Neural cell (in vitro differentiated cells): ENCODE data around the gene FHIT. TPM values are rescaled to one million over a fixed set of nuclear protein-coding genes. Genes with fewer than 3 reads are reported as not detected.

Source experiments
- H2AFZ ChIP-seq: fragments of 200-600, 300-800 bp; sonication (generic), shearing (Covaris generic); 2 replicates; pipeline ENCODE4 v1.6.0; 2014; ENCODE audit warnings: low read depth, mild to moderate bottlenecking, antibody characterized with exemption, low read length, moderate library complexity
- H3F3A ChIP-seq: fragments of 200-600 bp; shearing (Covaris generic); 2 replicates; pipeline ENCODE4 v1.6.1; 2016; ENCODE audit warnings: mild to moderate bottlenecking, moderate library complexity, mixed read lengths, antibody characterized with exemption, low read length; ENCODE audit not compliant: insufficient read depth, poor library complexity, severe bottlenecking
- H3K27ac ChIP-seq: fragments of 200-600, 300-800 bp; sonication (generic), shearing (Covaris generic); 2 replicates; pipeline ENCODE4 v1.5.1; 2014; ENCODE audit warnings: mild to moderate bottlenecking, low read length, moderate library complexity
- H3K27me3 ChIP-seq: fragments of 300-800, 200-600 bp; sonication (generic), shearing (Covaris generic); 2 replicates; pipeline ENCODE4 v1.6.0; 2014; ENCODE audit warnings: mild to moderate bottlenecking, low read depth, low read length, moderate library complexity; ENCODE audit not compliant: insufficient read depth
- H3K36me3 ChIP-seq: fragments of 300-800, 200-600 bp; sonication (generic), shearing (Covaris generic); 2 replicates; pipeline ENCODE4 v1.5.1; 2014; ENCODE audit warnings: mild to moderate bottlenecking, antibody characterized with exemption, low read length, moderate library complexity; ENCODE audit not compliant: insufficient read depth
- H3K4me2 ChIP-seq: fragments of 300-800, 200-600 bp; sonication (generic), shearing (Covaris generic); 2 replicates; pipeline ENCODE4 v1.6.0; 2014; ENCODE audit warnings: mild to moderate bottlenecking, low read length
- H3K4me3 ChIP-seq: fragments of 300-800, 200-600 bp; sonication (generic), shearing (Covaris generic); 2 replicates; pipeline ENCODE4 v1.5.1; 2014; ENCODE audit warnings: mild to moderate bottlenecking, low read length, moderate library complexity
- H3K79me2 ChIP-seq: fragments of 200-600 bp; shearing (Covaris generic); replicated peaks from 2 replicates; pipeline ENCODE4 v1.6.0; 2014; ENCODE audit warnings: mild to moderate bottlenecking, low read length, moderate library complexity; ENCODE audit not compliant: insufficient read depth
- H3K9ac ChIP-seq: fragments of 300-800, 200-600 bp; sonication (generic), shearing (Covaris generic); 2 replicates; pipeline ENCODE4 v1.6.1; 2016; ENCODE audit warnings: mild to moderate bottlenecking, low read length, mixed read lengths
- H3K9me2 ChIP-seq: fragments of 200-600 bp; shearing (Covaris generic); 2 replicates; pipeline ENCODE4 v1.6.1; 2016; ENCODE audit warnings: mild to moderate bottlenecking, low read length, mixed read lengths; ENCODE audit not compliant: insufficient read depth
- H3K9me3 ChIP-seq: fragments of 200-600, 300-800 bp; sonication (generic), shearing (Covaris generic); 2 replicates; pipeline ENCODE4 v1.6.1; 2016; ENCODE audit warnings: mild to moderate bottlenecking, mixed run types, low read length, moderate library complexity, mixed read lengths
- H4K20me1 ChIP-seq: fragments of 200-600 bp; shearing (Covaris generic); 2 replicates; pipeline ENCODE4 v1.6.1; 2016; ENCODE audit warnings: mild to moderate bottlenecking, mixed run types; ENCODE audit not compliant: insufficient read depth
- EP300 ChIP-seq: fragments of 450-650 bp; conservative IDR thresholded peaks from 2 replicates; pipeline ENCODE4 v1.6.1; 2014; ENCODE audit warnings: antibody characterized with exemption, mild to moderate bottlenecking, moderate library complexity; ENCODE audit not compliant: poor library complexity, severe bottlenecking
- EZH2 ChIP-seq: fragments of 200-600, 300-800 bp; shearing (Covaris generic), sonication (generic); IDR thresholded peaks from 2 replicates; pipeline ENCODE4 v1.6.1; 2014; ENCODE audit warnings: antibody characterized with exemption, low read length, borderline replicate concordance, mild to moderate bottlenecking; ENCODE audit not compliant: insufficient read depth, poor library complexity, severe bottlenecking
- MXI1 ChIP-seq: fragments of 450-650 bp; conservative IDR thresholded peaks from 2 replicates; pipeline ENCODE4 v1.6.1; 2014; ENCODE audit warnings: antibody characterized with exemption, mild to moderate bottlenecking; ENCODE audit not compliant: poor library complexity, severe bottlenecking
- POLR2AphosphoS5 ChIP-seq: IDR thresholded peaks from 2 replicates; pipeline ENCODE4 v1.6.1; 2012
- RAD21 ChIP-seq: fragments of 450-650 bp; conservative IDR thresholded peaks from 2 replicates; pipeline ENCODE4 v1.6.1; 2014; ENCODE audit warnings: antibody characterized with exemption, mild to moderate bottlenecking, moderate library complexity
- SMC3 ChIP-seq: fragments of 450-650 bp; conservative IDR thresholded peaks from 2 replicates; pipeline ENCODE4 v1.6.1; 2014; ENCODE audit warnings: antibody characterized with exemption, mild to moderate bottlenecking, moderate library complexity; ENCODE audit not compliant: poor library complexity
- TAF1 ChIP-seq: IDR thresholded peaks from 2 replicates; pipeline ENCODE4 v1.6.1; 2012; ENCODE audit warnings: low read depth
- polyA plus RNA-seq: library from polyadenylated mRNA; depleted of rRNA; stranded (reverse); fragments of >200 nt; gene quantifications from 2 replicates; pipeline ENCODE4 v1.2.3, GENCODE V29; 2014
- TF ChIP-seq, protein P1 (sequence below): fragments of 450-650 bp; IDR thresholded peaks from 2 replicates; pipeline ENCODE4 v1.5.1; 2014; ENCODE audit warnings: antibody characterized with exemption, mild to moderate bottlenecking, moderate library complexity; ENCODE audit not compliant: poor library complexity, severe bottlenecking
- TF ChIP-seq, protein P2 (sequence below): IDR thresholded peaks from 2 replicates; pipeline ENCODE4 v1.6.1; 2012; ENCODE audit warnings: borderline replicate concordance

FHIT gene
- polyA plus RNA-seq, 1 donor from 2014 or later = not detected

DNA sequence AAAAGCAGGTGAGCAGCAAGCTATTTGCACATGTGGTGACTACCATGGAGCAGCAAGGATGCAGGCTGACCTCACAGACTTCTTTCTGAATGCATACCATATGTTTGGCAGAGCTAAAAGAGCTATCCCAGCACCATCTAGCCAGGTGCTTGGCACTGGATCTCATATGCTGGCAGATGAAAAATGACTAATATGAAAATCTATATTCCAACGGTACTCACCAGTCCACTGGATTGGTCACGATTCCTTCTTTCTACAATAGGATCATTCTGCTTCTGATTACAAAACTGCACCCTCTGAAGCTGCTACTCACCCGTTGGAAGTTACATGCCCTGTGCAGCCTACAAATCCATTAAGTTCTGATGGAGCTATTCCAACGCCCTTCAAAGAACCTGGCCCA, 1487.1 kb downstream of the FHIT start:
- Histone ChIP-seq H3F3A (no peaks in the 10 kb centered on the region), H3K9me2 (no peaks in the 10 kb centered on the region), H3K36me3 (no peaks in the 10 kb centered on the region), H3K4me2 (no peak overlapping the region), H2AFZ (no peak overlapping the region), H3K4me3 (no peak overlapping the region), H4K20me1 (no peaks in the 10 kb centered on the region), H3K9me3 (no peaks in the 10 kb centered on the region), H3K27ac (no peak overlapping the region), H3K79me2 (no peaks in the 10 kb centered on the region), H3K9ac (no peak overlapping the region), H3K27me3 (no peaks in the 10 kb centered on the region)
- TF ChIP-seq EP300 = no peak
- no peak for TF ChIP-seq MXI1
- no peak for TF ChIP-seq RAD21
- no peak for TF ChIP-seq TAF1
- TF ChIP-seq, protein P1, sequence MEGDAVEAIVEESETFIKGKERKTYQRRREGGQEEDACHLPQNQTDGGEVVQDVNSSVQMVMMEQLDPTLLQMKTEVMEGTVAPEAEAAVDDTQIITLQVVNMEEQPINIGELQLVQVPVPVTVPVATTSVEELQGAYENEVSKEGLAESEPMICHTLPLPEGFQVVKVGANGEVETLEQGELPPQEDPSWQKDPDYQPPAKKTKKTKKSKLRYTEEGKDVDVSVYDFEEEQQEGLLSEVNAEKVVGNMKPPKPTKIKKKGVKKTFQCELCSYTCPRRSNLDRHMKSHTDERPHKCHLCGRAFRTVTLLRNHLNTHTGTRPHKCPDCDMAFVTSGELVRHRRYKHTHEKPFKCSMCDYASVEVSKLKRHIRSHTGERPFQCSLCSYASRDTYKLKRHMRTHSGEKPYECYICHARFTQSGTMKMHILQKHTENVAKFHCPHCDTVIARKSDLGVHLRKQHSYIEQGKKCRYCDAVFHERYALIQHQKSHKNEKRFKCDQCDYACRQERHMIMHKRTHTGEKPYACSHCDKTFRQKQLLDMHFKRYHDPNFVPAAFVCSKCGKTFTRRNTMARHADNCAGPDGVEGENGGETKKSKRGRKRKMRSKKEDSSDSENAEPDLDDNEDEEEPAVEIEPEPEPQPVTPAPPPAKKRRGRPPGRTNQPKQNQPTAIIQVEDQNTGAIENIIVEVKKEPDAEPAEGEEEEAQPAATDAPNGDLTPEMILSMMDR = no peak
- TF ChIP-seq SMC3 = no peak

DNA sequence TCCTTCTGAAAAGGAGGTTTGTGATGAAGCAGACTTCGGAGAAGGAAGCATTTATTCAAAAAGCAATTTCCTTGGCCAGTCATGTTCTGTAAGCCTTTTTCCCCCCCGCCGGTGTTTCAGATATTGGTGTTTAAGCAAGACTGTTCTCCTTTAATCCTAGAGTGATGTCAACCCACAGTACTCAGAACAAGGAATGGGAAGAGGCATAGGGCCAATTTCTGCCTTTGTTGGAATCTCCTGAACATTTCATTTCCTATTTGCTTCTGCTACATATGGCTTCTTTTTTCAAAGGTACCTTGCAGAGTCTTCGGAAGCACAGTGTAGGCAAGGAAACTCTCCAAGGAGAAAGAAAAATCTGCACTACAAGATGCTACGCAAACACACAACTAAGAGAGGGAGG, 1488.3 kb downstream of the FHIT start:
- H3K4me2 ChIP-seq = no peak overlapping the region
- no peaks in the 10 kb centered on the region for H4K20me1 ChIP-seq
- no peaks in the 10 kb centered on the region for H3K27me3 ChIP-seq
- H3K79me2 ChIP-seq = no peaks in the 10 kb centered on the region
- H3K9ac ChIP-seq = no peak overlapping the region
- no peaks in the 10 kb centered on the region for H3K9me3 ChIP-seq
- H3F3A ChIP-seq = no peaks in the 10 kb centered on the region
- TF ChIP-seq POLR2AphosphoS5 = no peak
- TF ChIP-seq RAD21 = no peak
- no peak for TF ChIP-seq EZH2
- no peak for TF ChIP-seq SMC3
- TF ChIP-seq EP300 = no peak
- TF ChIP-seq, protein P2, sequence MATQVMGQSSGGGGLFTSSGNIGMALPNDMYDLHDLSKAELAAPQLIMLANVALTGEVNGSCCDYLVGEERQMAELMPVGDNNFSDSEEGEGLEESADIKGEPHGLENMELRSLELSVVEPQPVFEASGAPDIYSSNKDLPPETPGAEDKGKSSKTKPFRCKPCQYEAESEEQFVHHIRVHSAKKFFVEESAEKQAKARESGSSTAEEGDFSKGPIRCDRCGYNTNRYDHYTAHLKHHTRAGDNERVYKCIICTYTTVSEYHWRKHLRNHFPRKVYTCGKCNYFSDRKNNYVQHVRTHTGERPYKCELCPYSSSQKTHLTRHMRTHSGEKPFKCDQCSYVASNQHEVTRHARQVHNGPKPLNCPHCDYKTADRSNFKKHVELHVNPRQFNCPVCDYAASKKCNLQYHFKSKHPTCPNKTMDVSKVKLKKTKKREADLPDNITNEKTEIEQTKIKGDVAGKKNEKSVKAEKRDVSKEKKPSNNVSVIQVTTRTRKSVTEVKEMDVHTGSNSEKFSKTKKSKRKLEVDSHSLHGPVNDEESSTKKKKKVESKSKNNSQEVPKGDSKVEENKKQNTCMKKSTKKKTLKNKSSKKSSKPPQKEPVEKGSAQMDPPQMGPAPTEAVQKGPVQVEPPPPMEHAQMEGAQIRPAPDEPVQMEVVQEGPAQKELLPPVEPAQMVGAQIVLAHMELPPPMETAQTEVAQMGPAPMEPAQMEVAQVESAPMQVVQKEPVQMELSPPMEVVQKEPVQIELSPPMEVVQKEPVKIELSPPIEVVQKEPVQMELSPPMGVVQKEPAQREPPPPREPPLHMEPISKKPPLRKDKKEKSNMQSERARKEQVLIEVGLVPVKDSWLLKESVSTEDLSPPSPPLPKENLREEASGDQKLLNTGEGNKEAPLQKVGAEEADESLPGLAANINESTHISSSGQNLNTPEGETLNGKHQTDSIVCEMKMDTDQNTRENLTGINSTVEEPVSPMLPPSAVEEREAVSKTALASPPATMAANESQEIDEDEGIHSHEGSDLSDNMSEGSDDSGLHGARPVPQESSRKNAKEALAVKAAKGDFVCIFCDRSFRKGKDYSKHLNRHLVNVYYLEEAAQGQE = no peak
- TF ChIP-seq, protein P1 = no peak
- TF ChIP-seq TAF1 = no peak
- no peak for TF ChIP-seq MXI1
- H3K4me3 ChIP-seq = no peak overlapping the region
- H3K9me2 ChIP-seq = no peaks in the 10 kb centered on the region
- no peaks in the 10 kb centered on the region for H3K36me3 ChIP-seq
- no peak overlapping the region for H2AFZ ChIP-seq
- H3K27ac ChIP-seq = no peak overlapping the region
